SKM-1 (cell line): ENCODE results near the gene BAHD1.

ENCODE experiments used
- DNase-seq: peaks from one replicate; lab custom pipeline; 2025; ENCODE audit not compliant: unreplicated experiment; lab: John Stamatoyannopoulos, UW

BAHD1 gene

DNA sequence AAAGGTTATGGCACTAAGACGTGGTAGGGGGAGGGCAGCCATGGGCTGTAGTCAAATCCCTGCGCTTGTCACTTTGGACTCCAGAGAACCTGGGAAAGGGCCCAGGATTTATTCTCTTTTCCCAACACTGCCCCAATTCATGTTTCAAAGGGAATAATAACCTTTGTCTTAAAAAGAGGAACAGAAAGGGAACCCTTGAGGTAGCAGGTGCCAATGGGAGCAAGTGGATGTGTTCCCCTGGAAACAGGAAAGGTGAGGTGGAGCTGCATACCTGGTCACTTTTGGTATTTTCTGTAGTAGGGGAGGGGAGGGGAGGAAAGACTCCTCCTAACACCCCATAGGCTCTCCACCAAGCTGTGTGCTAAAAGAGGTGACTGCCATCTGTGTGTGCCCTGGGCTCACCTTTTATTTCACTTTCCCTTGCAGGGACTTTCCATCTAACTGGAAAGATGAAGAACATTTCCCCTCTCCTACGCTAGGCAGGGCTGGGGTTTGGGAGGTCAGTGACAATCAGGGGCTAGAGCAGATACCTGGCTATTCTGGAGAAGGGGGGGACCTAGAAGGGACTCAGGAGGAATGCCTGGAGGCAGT, 23.9 kb downstream of the BAHD1 start:
- no peak for DNase-seq

DNA sequence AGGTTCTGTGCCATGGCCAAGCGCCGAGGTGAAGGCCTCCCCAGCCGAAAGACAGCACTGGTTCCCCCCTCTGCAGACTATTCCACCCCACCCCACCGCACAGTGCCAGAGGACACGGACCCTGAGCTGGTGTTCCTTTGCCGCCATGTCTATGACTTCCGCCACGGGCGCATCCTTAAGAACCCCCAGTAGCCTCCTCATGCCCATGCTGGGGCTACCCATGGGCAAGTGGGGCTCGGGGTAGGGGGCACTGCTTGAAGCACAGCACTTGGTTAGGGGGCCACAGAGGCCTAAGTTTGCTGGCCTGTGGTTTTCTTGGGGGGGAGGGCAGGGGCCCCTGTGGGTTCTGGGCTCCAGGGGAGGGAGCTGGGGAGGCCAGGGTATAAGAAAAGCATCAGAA, 25.2 kb downstream of the BAHD1 start:
- DNase-seq, result no peak

DNA sequence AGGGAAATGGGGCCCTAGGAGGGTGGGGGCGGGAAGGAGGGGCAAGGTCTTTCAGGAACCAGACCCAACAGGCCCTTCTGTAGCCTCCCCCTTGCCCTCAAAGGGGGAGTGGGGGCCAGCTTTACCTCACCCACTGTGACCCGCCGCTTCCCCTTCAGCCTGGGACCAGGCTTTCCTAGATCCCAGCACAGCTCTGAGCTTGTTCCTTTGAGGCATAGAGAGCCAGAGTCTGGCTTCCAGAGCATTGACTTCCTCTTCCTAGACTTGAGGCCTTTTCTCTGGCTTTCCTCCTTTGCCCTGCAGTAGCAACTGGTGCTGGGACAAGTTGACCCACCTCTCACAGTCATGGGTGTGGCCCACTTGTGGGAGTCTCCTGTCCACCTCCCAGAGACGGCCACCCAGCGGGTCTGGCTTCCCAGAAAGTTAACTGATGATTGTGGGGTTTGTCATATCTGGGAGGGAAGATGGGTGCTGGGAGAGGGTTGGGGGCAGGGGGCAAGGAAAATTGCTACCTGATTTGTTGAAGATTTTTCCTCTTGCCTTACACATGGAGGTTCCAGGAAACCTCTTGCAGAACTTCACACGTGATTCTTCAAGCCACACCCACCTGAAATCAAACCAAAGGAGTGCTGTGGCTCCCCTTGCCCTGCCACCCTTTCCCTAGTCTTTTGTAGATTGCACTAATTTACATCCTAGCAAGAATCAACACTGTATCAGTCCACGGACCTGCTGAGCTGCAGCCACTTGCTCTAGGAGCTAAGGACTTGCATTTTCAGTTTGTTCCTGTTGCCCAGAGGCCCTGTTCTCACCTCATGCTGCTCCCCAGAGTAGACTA, 25.9 kb downstream of the BAHD1 start:
- DNase-seq, result no peak

DNA sequence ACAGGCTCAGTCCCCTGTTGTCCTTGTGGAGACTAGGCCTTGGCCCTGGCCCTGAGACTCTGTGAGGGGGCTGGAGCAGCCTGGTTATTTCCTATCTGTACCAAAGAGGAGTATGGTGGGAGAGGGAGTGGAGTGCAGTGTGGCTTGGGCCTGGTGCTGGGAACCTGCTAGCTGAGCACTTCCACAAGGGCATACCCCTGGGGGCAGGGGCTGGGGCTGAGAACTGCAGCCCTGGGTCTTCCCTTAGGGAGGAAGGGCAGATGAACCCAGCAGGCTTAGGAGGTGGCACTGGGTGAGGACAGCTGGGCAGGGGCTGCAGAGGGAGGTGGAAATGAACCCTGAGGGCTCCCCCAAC, 26.5 kb downstream of the BAHD1 start:
- no peak for DNase-seq

DNA sequence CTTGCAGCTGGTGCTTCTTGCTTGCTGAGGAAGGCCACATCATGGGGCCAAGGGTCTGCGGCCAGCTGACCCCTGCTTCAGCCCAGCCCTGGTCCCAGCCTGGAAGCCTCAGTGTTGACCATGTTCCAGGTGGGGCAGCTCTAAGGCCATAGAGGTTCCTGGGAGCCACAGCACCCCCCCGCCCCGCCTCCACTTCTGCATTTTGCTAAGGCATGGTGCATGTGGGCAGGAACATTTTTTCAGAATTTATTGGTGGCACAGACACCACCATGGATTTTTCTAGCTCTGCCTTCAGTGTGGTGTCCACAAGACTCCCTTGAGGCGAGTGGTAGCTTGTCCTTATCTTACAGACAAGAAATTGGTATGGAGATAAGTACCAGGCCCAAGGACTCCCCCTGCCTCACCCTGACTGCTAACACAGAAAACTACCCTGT, 28.2 kb downstream of the BAHD1 start:
- DNase-seq, result no peak

DNA sequence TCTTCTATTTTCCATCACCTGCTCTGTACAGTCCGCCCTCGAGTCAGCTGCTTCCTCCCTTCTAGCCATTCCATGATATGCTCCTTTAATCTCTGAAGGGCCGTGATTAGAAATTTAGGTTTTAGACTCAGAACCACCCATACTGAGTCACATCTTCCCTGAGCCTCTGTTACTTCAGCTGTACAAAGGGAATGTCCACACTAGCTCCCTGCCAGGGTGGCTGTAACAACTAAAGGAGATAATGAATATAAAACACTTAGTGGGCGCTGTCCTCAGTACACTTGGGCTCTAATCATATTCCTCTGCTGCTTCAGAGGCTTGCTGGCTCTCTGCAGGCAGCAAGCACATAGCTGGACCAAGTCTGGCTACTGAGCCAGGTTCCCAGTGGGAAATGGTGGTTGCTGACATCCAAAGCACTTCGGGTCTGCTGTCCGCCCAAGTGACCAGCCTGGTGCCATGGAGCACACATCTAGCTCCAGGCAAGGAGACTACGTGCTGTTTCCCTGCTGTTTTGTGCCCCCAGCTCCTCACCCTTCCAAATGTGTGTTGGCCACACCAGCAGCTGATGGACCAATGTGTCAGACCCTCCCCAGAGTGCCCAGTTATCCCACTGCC, 29.1 kb downstream of the BAHD1 start:
- no peak for DNase-seq

DNA sequence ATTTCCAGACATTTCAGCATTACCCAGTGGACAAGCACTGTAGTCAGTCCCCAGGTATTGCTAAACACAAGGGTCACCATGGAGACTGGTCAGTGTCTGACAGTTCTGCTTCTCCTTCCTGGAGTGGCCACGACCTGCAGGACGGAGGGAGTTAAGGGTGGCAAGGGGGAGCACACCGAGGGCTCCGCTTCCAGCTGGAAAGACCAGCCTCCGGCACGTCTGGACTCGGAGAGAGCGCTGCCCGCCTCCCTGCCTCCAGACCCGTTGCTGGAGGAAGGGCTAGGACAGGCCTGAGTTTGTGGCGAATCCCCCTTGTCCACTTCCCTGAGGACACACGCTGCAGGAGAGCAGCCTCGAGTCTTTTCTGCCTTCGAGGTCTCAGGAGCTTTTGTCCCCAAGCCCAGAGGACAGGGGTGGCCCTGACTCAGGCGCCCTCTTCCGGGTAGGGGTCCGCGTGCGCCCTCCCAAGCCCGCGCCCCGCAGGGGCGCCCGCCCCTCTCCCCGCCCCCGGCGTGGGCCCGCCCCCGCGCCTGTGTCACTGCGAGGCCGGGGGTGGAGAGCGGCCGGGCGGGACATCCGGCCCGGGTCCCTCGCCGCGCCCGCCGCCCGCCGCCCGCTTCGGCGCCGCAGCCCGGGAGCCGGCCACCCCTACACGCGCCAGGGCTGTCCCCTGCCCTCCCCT, 29.8 kb downstream of the BAHD1 start, which contains the start of gene CHST14:
TSS of gene CHST14 (plus strand) at position 562 of the 682 bp plus-strand sequence. CDS start 230 bp downstream, outside the sequence.
- DNase-seq, result no peak

DNA sequence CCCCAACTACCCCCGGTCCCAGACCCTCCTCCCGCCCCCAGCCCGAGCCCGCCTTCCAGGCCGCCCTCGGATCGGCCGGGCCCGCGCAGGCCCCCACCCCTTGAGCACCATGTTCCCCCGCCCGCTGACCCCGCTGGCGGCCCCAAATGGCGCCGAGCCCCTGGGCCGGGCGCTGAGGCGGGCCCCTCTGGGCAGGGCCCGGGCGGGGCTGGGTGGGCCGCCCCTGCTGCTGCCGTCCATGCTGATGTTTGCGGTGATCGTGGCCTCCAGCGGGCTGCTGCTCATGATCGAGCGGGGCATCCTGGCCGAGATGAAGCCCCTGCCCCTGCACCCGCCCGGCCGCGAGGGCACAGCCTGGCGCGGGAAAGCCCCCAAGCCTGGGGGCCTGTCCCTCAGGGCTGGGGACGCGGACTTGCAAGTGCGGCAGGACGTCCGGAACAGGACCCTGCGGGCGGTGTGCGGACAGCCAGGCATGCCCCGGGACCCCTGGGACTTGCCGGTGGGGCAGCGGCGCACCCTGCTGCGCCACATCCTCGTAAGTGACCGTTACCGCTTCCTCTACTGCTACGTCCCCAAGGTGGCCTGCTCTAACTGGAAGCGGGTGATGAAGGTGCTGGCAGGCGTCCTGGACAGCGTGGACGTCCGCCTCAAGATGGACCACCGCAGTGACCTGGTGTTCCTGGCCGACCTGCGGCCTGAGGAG, 30.5 kb downstream of the BAHD1 start:
- no peak for DNase-seq

DNA sequence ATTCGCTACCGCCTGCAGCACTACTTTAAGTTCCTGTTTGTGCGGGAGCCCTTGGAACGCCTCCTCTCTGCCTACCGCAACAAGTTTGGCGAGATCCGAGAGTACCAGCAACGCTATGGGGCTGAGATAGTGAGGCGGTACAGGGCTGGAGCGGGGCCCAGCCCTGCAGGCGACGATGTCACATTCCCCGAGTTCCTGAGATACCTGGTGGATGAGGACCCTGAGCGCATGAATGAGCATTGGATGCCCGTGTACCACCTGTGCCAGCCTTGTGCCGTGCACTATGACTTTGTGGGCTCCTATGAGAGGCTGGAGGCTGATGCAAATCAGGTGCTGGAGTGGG, 31.0 kb downstream of the BAHD1 start:
- DNase-seq, result no peak

DNA sequence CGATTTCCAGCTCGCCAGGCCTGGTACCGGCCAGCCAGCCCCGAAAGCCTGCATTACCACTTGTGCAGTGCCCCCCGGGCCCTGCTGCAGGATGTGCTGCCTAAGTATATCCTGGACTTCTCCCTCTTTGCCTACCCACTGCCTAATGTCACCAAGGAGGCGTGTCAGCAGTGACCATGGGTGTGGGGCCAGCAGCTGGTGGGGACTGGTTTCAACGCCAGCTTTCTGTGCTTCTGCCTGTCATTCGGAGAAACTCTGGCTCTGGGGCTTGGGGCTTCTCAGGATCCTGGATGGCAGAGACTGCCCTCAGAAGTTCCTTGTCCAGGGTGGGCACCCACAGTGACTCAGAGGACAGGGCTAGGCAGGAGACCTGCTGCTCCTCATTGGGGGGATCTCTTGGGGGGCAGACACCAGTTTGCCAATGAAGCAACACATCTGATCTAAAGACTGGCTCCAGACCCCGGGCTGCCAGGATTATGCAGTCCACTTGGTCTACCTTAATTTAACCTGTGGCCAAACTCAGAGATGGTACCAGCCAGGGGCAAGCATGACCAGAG, 31.5 kb downstream of the BAHD1 start:
- no peak for DNase-seq

DNA sequence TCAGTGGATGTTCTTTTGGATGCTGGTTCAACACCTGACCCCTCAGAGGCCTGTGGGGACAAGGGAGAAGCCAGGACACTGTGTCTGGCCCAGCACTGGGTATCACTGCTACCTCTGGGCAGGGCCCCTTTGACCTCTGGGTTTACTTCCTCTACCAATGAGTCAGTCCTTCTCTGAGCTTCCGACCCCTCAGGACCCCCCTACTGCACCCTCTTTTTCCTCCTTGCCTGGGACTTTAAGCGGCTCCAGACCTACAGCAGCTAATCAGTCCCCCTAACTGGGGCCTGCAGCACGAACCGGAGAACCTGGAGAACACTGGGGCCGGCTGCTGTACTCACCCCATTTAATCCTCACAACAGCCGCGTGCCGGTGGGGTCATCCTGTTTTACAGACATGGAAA, 33.8 kb downstream of the BAHD1 start:
- DNase-seq, result no peak

DNA sequence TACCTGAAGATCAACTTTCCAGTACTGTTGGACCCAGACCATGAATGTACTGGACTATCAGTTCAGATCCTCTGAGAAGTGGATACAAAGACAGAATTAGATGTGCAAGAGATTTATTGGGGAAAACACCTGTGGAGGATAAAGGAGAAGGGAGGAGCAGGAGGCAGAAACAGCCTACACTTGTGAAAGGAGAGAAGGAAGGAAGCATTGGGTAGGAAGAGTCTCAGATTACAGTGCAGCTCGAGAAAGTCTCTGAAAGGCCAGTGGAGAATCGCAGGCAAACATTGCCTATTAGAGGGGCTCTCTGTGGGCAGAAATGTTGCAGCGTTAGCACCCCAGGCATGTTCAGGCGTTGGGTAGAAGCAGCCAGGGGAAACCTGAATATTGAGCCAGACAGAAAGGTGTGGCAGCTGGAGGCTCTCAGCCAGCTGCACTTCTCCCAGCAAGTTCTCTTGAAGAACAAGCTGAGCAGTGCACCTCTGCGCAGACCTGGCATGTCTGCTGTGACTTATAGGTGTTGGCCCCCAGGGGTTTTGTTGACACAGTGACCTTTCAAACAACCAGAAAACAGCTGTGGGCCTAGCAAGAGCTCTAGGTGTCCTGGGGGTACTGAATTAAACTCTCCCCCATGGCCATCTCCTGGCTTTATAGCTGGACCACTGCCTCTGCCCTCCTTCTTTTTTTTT, 37.0 kb downstream of the BAHD1 start:
- no peak for DNase-seq

DNA sequence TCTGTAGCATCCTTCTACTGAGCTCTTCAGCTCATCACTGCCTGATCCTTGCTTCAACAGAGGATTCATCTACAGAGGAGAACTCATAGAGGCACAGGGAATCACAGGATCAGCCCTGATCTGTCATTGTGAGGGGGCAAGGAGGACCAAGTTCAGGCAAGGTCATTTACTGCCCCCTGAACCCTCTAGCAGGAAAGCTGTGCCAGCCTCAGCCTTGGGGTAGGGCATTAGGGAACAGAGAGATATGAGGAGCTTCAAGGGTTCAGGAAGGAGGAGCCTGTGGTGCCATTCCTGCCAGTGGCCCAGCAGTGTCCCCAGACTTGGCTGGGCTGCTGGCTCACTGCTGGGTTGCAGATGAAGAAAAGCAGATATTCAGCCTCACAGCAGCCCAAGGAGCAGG, 38.3 kb downstream of the BAHD1 start:
- no peak for DNase-seq

DNA sequence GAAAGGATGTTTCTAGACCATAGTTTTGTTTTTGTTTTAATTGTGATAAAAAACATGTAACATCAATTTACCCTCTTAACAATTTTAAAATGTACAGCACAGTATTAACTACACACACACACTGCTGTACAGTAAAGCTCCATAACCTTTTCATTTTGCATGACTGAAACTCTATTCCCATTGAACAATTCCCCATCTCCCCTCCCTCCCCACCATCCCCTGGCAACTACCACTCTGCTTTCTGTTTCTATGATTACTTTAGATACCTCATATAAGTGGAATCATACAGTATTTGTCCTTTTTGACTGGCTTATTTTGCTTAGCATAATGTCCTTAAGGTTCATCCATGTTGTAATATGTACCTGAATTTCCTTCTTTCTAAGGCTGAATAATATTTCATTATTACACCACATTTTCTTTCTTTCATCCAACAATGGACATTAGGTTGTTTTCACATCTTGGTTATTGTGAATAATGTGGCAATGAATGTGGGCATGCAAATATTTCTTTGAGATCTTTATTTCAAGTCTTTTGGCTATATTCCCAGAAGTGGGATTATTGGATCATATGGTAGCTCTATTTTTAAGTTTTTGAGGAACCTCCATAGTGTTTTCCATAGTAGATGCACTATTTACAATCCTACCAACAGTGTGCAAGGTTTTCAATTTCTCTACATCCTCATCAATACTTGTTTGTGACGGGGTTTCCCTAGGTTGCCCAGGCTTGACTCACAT, 40.8 kb downstream of the BAHD1 start:
- no peak for DNase-seq

DNA sequence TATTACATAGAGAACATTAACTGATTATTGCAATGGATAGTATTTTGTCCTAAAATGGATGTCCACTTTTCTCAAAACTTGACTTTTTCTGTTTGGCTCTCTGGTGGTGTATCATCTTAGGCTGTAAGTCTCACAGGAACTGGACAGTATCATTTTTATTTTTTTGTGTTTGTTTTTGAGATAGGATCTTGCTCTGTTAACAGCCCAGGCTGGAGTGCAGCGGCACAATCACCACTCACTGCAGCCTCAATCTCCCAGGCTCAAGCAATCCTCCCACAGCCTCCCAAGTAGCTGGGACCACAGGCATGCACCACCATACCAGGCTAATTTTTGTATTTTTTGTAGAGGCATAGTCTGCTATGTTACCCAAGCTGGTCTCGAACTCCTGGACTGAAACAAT, 43.2 kb downstream of the BAHD1 start:
- DNase-seq, result no peak

DNA sequence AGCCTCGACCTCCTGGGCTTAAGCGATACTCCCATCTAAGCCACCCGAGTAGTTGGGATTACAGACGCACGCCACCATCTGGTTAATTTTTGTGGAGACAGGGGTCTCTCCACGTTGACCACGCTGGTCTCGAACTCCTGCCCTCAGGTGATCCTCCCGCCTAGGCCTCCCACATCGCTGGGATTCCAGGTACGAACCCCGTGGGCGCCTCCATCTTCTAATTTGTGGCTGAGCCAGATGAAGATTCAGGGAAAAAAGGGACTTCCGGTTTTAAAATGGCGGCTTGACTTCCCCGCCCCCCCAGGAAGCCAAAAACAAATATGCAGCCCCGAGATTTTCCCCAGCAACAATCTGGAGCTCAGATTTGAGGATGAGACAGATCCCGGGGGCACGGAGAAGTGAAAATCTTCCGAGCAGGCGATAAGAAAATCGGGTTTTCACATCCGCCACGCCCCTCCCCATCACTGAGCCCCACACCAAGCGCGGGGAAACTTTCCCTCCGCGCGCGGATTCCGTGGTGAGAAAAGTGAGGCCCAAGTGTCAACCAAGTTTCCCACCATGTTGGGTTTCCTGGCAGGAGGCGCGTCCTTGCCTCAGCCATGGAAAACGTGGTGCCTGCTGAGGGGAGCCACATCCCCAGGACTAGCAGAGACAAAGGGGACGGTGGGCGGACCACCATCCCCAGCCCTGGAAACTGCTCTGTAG, 45.5 kb downstream of the BAHD1 start:
- no peak for DNase-seq

DNA sequence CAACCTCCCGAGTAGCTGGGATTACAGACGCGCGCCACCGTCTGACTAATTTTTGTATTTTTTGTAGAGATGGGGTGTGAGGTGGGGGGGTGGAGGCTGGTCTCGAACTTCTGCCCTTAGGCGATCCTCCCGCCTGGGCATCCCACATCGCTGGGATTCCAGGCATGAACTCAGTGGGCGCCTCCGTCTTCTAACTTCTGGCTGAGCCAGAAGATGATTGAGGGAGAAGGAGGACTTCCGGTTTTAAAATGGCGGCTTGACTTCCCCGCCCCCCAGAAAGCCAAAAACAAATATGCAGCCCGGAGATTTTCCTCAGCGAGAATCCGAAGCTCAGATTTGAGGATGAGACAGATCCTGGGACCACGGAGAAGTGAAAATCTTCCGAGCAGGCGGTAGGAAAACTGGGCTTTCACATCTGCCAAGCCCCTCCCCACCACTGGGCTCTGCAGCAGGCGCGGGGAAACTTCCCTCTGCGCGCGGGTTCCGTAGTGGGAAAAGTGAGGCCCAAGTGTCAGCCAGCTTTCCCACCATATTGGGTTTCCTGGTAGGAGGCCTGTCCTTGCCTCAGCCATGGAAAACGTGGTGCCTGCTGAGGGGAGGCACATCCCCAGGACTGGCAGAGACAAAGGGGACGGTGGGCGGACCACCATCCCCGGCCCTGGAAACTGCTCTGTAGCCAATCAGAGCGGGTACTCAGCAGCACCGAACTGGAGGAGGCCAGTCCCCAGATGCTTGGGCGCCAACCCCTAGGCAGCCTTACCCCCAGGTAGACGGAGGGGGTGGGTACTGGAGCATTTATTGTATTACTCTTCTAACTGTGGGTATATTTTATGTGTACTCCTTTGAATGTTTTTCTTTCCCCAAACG, 47.3 kb downstream of the BAHD1 start:
- DNase-seq, result no peak
